ENCODE measurements around the gene WNT6. TPM values are rescaled to one million over a fixed set of nuclear protein-coding genes. Genes with fewer than 3 reads are reported as not detected.

Gene WNT6
- polyA plus RNA-seq, 1 experiment, result not detected

- TF ChIP-seq CTCF (IDR thresholded peaks at IDR 0.05; ENCODE audit: insufficient read depth, low read depth, low read length), result no peak
- Histone ChIP-seq H3K36me3 (ENCODE audit: control insufficient read depth, insufficient read depth, low read length) (no peaks in the 10 kb centered on the region), H3K4me3 (ENCODE audit: low read depth, low read length) (no peak overlapping the region), H3K27me3 (ENCODE audit: control insufficient read depth, insufficient read depth, low read length) (peaks cover 44% of the 10 kb centered on the region)
- POLR2A ChIA-PET, result no interaction called here
- DNase-seq (ENCODE audit: low read depth), result no peak
- CTCF ChIA-PET, result interaction anchor here (0.7 to 22.2 kb wide), 2 partner anchors 9 to 28 kb away, joined by 5 to 726 read pairs; no protein-coding TSS in a partner anchor
Observed at GRCh38 chr2:218867900-218868299, 8.3 kb downstream of the WNT6 start.

- Histone ChIP-seq H3K36me3 (ENCODE audit: control insufficient read depth, insufficient read depth, low read length) (no peaks in the 10 kb centered on the region), H3K27me3 (ENCODE audit: control insufficient read depth, insufficient read depth, low read length) (peaks cover 42% of the 10 kb centered on the region), H3K4me3 (ENCODE audit: low read depth, low read length) (no peak overlapping the region)
- DNase-seq (ENCODE audit: low read depth), result no peak
- TF ChIP-seq CTCF (IDR thresholded peaks at IDR 0.05; ENCODE audit: insufficient read depth, low read depth, low read length), result no peak
- ChIA-PET CTCF (interaction anchor here (1.2 to 22.2 kb wide), 3 partner anchors 9 to 27 kb away, joined by 3 to 726 read pairs (median 4); partner anchors contain the start of gene WNT6), POLR2A (no interaction called here)
Observed at GRCh38 chr2:218869064-218869463, 9.5 kb downstream of the WNT6 start.

- no peak for TF ChIP-seq CTCF (IDR thresholded peaks at IDR 0.05; ENCODE audit: insufficient read depth, low read depth, low read length)
- CTCF ChIA-PET, result interaction anchor here (1.0 to 22.2 kb wide), 2 partner anchors 25 to 109 kb away, joined by 4 to 726 read pairs; no protein-coding TSS in a partner anchor
- Histone ChIP-seq H3K36me3 (ENCODE audit: control insufficient read depth, insufficient read depth, low read length) (no peaks in the 10 kb centered on the region), H3K4me3 (ENCODE audit: low read depth, low read length) (no peak overlapping the region), H3K27me3 (ENCODE audit: control insufficient read depth, insufficient read depth, low read length) (peaks cover 53% of the 10 kb centered on the region)
- POLR2A ChIA-PET, result no interaction called here
- no peak for DNase-seq (ENCODE audit: low read depth)
Observed at GRCh38 chr2:218870984-218871344, 11.4 kb downstream of the WNT6 start.

GRCh38 chr2:218871345-218872302 is 12.0 kb downstream of the WNT6 start:
- H3K4me3 ChIP-seq (ENCODE audit: low read depth, low read length), result no peak overlapping the region
- ChIA-PET CTCF (interaction anchor here (1.0 to 22.2 kb wide), 3 partner anchors 12 to 108 kb away, joined by 4 to 726 read pairs (median 4); partner anchors contain the start of gene WNT6), POLR2A (no interaction called here)
- TF ChIP-seq CTCF (IDR thresholded peaks at IDR 0.05; ENCODE audit: insufficient read depth, low read depth, low read length), result no peak
- peaks cover 51% of the 10 kb centered on the region for H3K27me3 ChIP-seq (ENCODE audit: control insufficient read depth, insufficient read depth, low read length)
- DNase-seq (ENCODE audit: low read depth), result no peak
- no peaks in the 10 kb centered on the region for H3K36me3 ChIP-seq (ENCODE audit: control insufficient read depth, insufficient read depth, low read length)

GRCh38 chr2:218872645-218873358 is 13.2 kb downstream of the WNT6 start:
- no peak for DNase-seq (ENCODE audit: low read depth)
- Histone ChIP-seq H3K27me3 (ENCODE audit: control insufficient read depth, insufficient read depth, low read length) (peaks cover 59% of the 10 kb centered on the region), H3K4me3 (ENCODE audit: low read depth, low read length) (no peak overlapping the region), H3K36me3 (ENCODE audit: control insufficient read depth, insufficient read depth, low read length) (no peaks in the 10 kb centered on the region)
- POLR2A ChIA-PET, result no interaction called here
- no peak for TF ChIP-seq CTCF (IDR thresholded peaks at IDR 0.05; ENCODE audit: insufficient read depth, low read depth, low read length)
- CTCF ChIA-PET, result interaction anchor here (1.4 to 22.2 kb wide), 2 partner anchors 13 to 23 kb away, joined by 4 to 726 read pairs; partner anchors contain the start of gene WNT6
